Measurements from ENCODE around the gene NOXA1.
A peak's percentile ranks its signal among the peaks of the same experiment; 100 is the strongest.
"Not testable (repeated sequence)": the region's sequence is repeated elsewhere in the genome, so short reads cannot be mapped to it uniquely, and the experiment has no call there.

Gene NOXA1

GRCh38 chr9:137422604-137423513, at the start of gene NOXA1, which contains the start of gene EXD3:
NOXA1 (plus strand) TSS chr9:137423393; CDS start chr9:137423530, 137 bp downstream.
EXD3 (minus strand) TSS chr9:137423162; CDS start chr9:137395357, 27,805 bp downstream.
- peak; percentile 75 for DNase-seq (ENCODE audit: low read depth)

- DNase-seq (ENCODE audit: low read depth), result no peak
Observed at GRCh38 chr9:137373611-137373980, 49.6 kb upstream of the NOXA1 start.

GRCh38 chr9:137374131-137374845, 48.9 kb upstream of the NOXA1 start:
- no peak for DNase-seq (ENCODE audit: low read depth)

- no peak for DNase-seq (ENCODE audit: low read depth)
Observed at GRCh38 chr9:137375321-137376058, 47.7 kb upstream of the NOXA1 start.

- no peak for DNase-seq (ENCODE audit: low read depth)
Observed at GRCh38 chr9:137376386-137376785, 46.8 kb upstream of the NOXA1 start.

GRCh38 chr9:137378688-137379410, 44.3 kb upstream of the NOXA1 start:
- DNase-seq (ENCODE audit: low read depth), result not testable (repeated sequence)

- no peak for DNase-seq (ENCODE audit: low read depth)
Observed at GRCh38 chr9:137379761-137380161, 43.4 kb upstream of the NOXA1 start.

GRCh38 chr9:137380171-137380570, 43.0 kb upstream of the NOXA1 start:
- DNase-seq (ENCODE audit: low read depth), result no peak

- no peak for DNase-seq (ENCODE audit: low read depth)
Observed at GRCh38 chr9:137380606-137381005, 42.6 kb upstream of the NOXA1 start.

- DNase-seq (ENCODE audit: low read depth), result no peak
Observed at GRCh38 chr9:137381501-137382443, 41.4 kb upstream of the NOXA1 start.

- DNase-seq (ENCODE audit: low read depth), result no peak
Observed at GRCh38 chr9:137382444-137383080, 40.6 kb upstream of the NOXA1 start.

- DNase-seq (ENCODE audit: low read depth), result no peak
Observed at GRCh38 chr9:137383081-137383783, 40.0 kb upstream of the NOXA1 start.

- DNase-seq (ENCODE audit: low read depth), result no peak
Observed at GRCh38 chr9:137383784-137384756, 39.1 kb upstream of the NOXA1 start.

GRCh38 chr9:137385061-137385655, 38.0 kb upstream of the NOXA1 start:
- DNase-seq (ENCODE audit: low read depth), result no peak

GRCh38 chr9:137386507-137387113, 36.6 kb upstream of the NOXA1 start:
- DNase-seq (ENCODE audit: low read depth), result not testable (repeated sequence)

GRCh38 chr9:137387114-137387890, 35.9 kb upstream of the NOXA1 start:
- DNase-seq (ENCODE audit: low read depth), result no peak

Measured in GM04504 (cell line).